ENCODE measurements around the gene COX15. TPM values are rescaled to one million over a fixed set of nuclear protein-coding genes. Genes with fewer than 3 reads are reported as not detected.

COX15 gene
- total RNA-seq, 1 donor from 2014 or later = 41.5 TPM

GRCh38 chr10:99698504-99699080, 33.3 kb downstream of the COX15 start:
- no peaks in the 10 kb centered on the region for H3K4me1 Mint-ChIP-seq (ENCODE audit: low read depth, unreplicated experiment)
- peaks cover 1% of the 10 kb centered on the region for H3K9me3 Mint-ChIP-seq (ENCODE audit: unreplicated experiment)
- no peak overlapping the region for H3K4me3 Mint-ChIP-seq (ENCODE audit: unreplicated experiment)
- H3K27ac Mint-ChIP-seq (ENCODE audit: unreplicated experiment) = no peak overlapping the region
- no peak for DNase-seq
- no peaks in the 10 kb centered on the region for H3K27me3 Mint-ChIP-seq (ENCODE audit: unreplicated experiment)
- H3K36me3 Mint-ChIP-seq (ENCODE audit: unreplicated experiment) = no peaks in the 10 kb centered on the region
- TF ChIP-seq CTCF (IDR thresholded peaks at IDR 0.05; ENCODE audit: partially characterized antibody, unreplicated experiment) = no peak

- H3K4me3 Mint-ChIP-seq (ENCODE audit: unreplicated experiment) = no peak overlapping the region
- TF ChIP-seq CTCF (IDR thresholded peaks at IDR 0.05; ENCODE audit: partially characterized antibody, unreplicated experiment) = no peak
- H3K36me3 Mint-ChIP-seq (ENCODE audit: unreplicated experiment) = no peaks in the 10 kb centered on the region
- peaks cover under 1% of the 10 kb centered on the region for H3K9me3 Mint-ChIP-seq (ENCODE audit: unreplicated experiment)
- H3K27me3 Mint-ChIP-seq (ENCODE audit: unreplicated experiment) = no peaks in the 10 kb centered on the region
- DNase-seq = no peak
- H3K27ac Mint-ChIP-seq (ENCODE audit: unreplicated experiment) = no peak overlapping the region
- no peaks in the 10 kb centered on the region for H3K4me1 Mint-ChIP-seq (ENCODE audit: low read depth, unreplicated experiment)
These were observed 36.2 kb downstream of the COX15 start for GRCh38 chr10:99695761-99696160.

GRCh38 chr10:99693933-99694583, 37.9 kb downstream of the COX15 start:
- Mint-ChIP-seq H3K27ac (ENCODE audit: unreplicated experiment) (no peak overlapping the region), H3K9me3 (ENCODE audit: unreplicated experiment) (no peaks in the 10 kb centered on the region), H3K36me3 (ENCODE audit: unreplicated experiment) (no peaks in the 10 kb centered on the region), H3K27me3 (ENCODE audit: unreplicated experiment) (no peaks in the 10 kb centered on the region), H3K4me1 (ENCODE audit: low read depth, unreplicated experiment) (no peaks in the 10 kb centered on the region), H3K4me3 (ENCODE audit: unreplicated experiment) (no peak overlapping the region)
- no peak for TF ChIP-seq CTCF (IDR thresholded peaks at IDR 0.05; ENCODE audit: partially characterized antibody, unreplicated experiment)
- DNase-seq = no peak

GRCh38 chr10:99689461-99689860, 42.5 kb downstream of the COX15 start:
- Mint-ChIP-seq H3K9me3 (ENCODE audit: unreplicated experiment) (no peaks in the 10 kb centered on the region), H3K36me3 (ENCODE audit: unreplicated experiment) (no peaks in the 10 kb centered on the region), H3K4me3 (ENCODE audit: unreplicated experiment) (no peak overlapping the region), H3K27ac (ENCODE audit: unreplicated experiment) (no peak overlapping the region), H3K4me1 (ENCODE audit: low read depth, unreplicated experiment) (no peaks in the 10 kb centered on the region), H3K27me3 (ENCODE audit: unreplicated experiment) (no peaks in the 10 kb centered on the region)
- TF ChIP-seq CTCF (IDR thresholded peaks at IDR 0.05; ENCODE audit: partially characterized antibody, unreplicated experiment) = no peak
- no peak for DNase-seq

- Mint-ChIP-seq H3K9me3 (ENCODE audit: unreplicated experiment) (no peaks in the 10 kb centered on the region), H3K27ac (ENCODE audit: unreplicated experiment) (no peak overlapping the region), H3K27me3 (ENCODE audit: unreplicated experiment) (no peaks in the 10 kb centered on the region), H3K36me3 (ENCODE audit: unreplicated experiment) (no peaks in the 10 kb centered on the region), H3K4me3 (ENCODE audit: unreplicated experiment) (no peak overlapping the region), H3K4me1 (ENCODE audit: low read depth, unreplicated experiment) (no peaks in the 10 kb centered on the region)
- no peak for TF ChIP-seq CTCF (IDR thresholded peaks at IDR 0.05; ENCODE audit: partially characterized antibody, unreplicated experiment)
- no peak for DNase-seq
These were observed 46.3 kb downstream of the COX15 start for GRCh38 chr10:99685597-99685967.
